K562 (cell line): ENCODE results near the gene MLYCD. TPM values are rescaled to one million over a fixed set of nuclear protein-coding genes. Genes with fewer than 3 reads are reported as not detected.
A peak's percentile ranks its signal among the peaks of the same experiment; 100 is the strongest.
"Not testable (repeated sequence)": the region's sequence is repeated elsewhere in the genome, so short reads cannot be mapped to it uniquely, and the experiment has no call there.

Experiments used
- ATAC-seq: fragments of 200-7000 bp; cut with Tn5 transposase; 3 replicates; pipeline ENCODE4 v1.9.1; 2020; ENCODE audit warnings: moderate library complexity
- BruUV-seq: library from RNA; stranded (reverse); fragments of 400-500 nt; replicated peaks from 2 replicates; lab custom pipeline; 2021; lab: Mats Ljungman, UMichigan
- CTCF ChIA-PET: fragments of 300-600 bp; formaldehyde crosslinking; extraction: SDS; loops from one replicate; lab custom pipeline; 2021; ENCODE audit warnings: low intra/inter-chr PET ratio; lab: Yijun Ruan, JAX
- POLR2A ChIA-PET: fragments of 300-600, 350-650 bp; sonication (Branson Sonifier 250); formaldehyde crosslinking; extraction: SDS; loops from one replicate; lab custom pipeline; 2021; ENCODE audit warnings: antibody characterized with exemption, inconsistent platforms; lab: Yijun Ruan, JAX
- DNase-seq, 4 experiments: peaks; one replicate each; pipeline versions ENCODE4 v3.0.0 to v3.0.0-alpha.2; 2011 to 2018; ENCODE audit warnings: low spot score in 3 of 4, mixed read lengths in 3 of 4; ENCODE audit errors: extremely low read depth in 1 of 4
- FAIRE-seq: peaks from 2 replicates; lab custom pipeline; 2011; peaks lifted over from hg19 to GRCh38; lab: Jason Lieb, UNC
- H2AFZ ChIP-seq: 2 replicates; pipeline ENCODE4 v1.6.0; 2011; ENCODE audit warnings: low read depth, low read length, control low read depth, inconsistent platforms
- H3K27ac ChIP-seq: fragments of 200-600 bp; 3 replicates; pipeline ENCODE4 v1.8.0; 2011; ENCODE audit warnings: low read depth, mild to moderate bottlenecking, control low read depth, inconsistent platforms, low read length, moderate library complexity, mixed read lengths; ENCODE audit errors: extremely low read depth
- H3K27me3 ChIP-seq, 2 experiments: fragments of 300-600 bp in 1 of 2; 2 replicates in 1 of 2; 3 replicates in 1 of 2; pipeline versions ENCODE4 v1.6.0 to v1.8.0; 2011; ENCODE audit warnings: inconsistent platforms in 2 of 2, low read length in 2 of 2, mild to moderate bottlenecking in 1 of 2, mixed read lengths in 1 of 2, moderate library complexity in 1 of 2; ENCODE audit not compliant: control insufficient read depth in 2 of 2, insufficient read depth in 2 of 2
- H3K36me3 ChIP-seq: fragments of 300-600 bp; 3 replicates; pipeline ENCODE4 v1.8.0; 2011; ENCODE audit warnings: mild to moderate bottlenecking, low read length, inconsistent platforms; ENCODE audit not compliant: control insufficient read depth, insufficient read depth
- H3K4me1 ChIP-seq, 2 experiments: fragments of 200-600 bp in 1 of 2; replicated peaks in 1 of 2; 2 replicates in 1 of 2; 3 replicates in 1 of 2; pipeline versions ENCODE4 v1.5.1 to v1.8.0; 2011; ENCODE audit warnings: inconsistent platforms in 2 of 2, low read length in 2 of 2, mild to moderate bottlenecking in 1 of 2, mixed read lengths in 1 of 2, moderate library complexity in 1 of 2; ENCODE audit not compliant: control insufficient read depth in 2 of 2, insufficient read depth in 2 of 2
- H3K4me2 ChIP-seq: 2 replicates; pipeline ENCODE4 v1.6.1; 2011; ENCODE audit warnings: low read length, control low read depth, inconsistent platforms, mixed read lengths; ENCODE audit not compliant: insufficient read depth
- H3K4me3 ChIP-seq: fragments of 200-600 bp; sonication (generic), shearing (Covaris generic); 2 replicates; pipeline ENCODE4 v1.5.1; 2016; ENCODE audit warnings: control low read depth, inconsistent platforms
- H3K79me2 ChIP-seq: fragments of 200-600 bp; 3 replicates; pipeline ENCODE4 v1.8.0; 2011; ENCODE audit warnings: low read length, inconsistent platforms; ENCODE audit not compliant: control insufficient read depth, insufficient read depth
- H3K9ac ChIP-seq, 2 experiments: 2 replicates each; pipeline versions ENCODE4 v1.6.0 to v1.6.1; 2011; ENCODE audit warnings: low read depth in 2 of 2, low read length in 2 of 2, control low read depth in 1 of 2, inconsistent platforms in 1 of 2, mild to moderate bottlenecking in 1 of 2, mixed read lengths in 1 of 2; ENCODE audit not compliant: insufficient read depth in 1 of 2
- H3K9me1 ChIP-seq: one replicate; pipeline ENCODE4 v1.6.0; 2011; ENCODE audit warnings: inconsistent platforms, mild to moderate bottlenecking, low read length, moderate library complexity; ENCODE audit not compliant: control insufficient read depth, insufficient read depth
- H3K9me3 ChIP-seq: replicated peaks from 2 replicates; pipeline ENCODE4 v1.5.1; 2011; ENCODE audit warnings: low read depth, low read length, inconsistent platforms; ENCODE audit not compliant: control insufficient read depth, insufficient read depth
- H4K20me1 ChIP-seq: replicated peaks from 2 replicates; pipeline ENCODE4 v1.6.1; 2011; ENCODE audit warnings: low read length, inconsistent platforms, mixed read lengths; ENCODE audit not compliant: control insufficient read depth, insufficient read depth
- PCBP1 ChIP-seq: fragments of 200-400 bp; formaldehyde crosslinking; IDR thresholded peaks from 2 replicates; pipeline ENCODE4 v1.6.1; 2018; ENCODE audit warnings: mild to moderate bottlenecking, low read depth, low read length; ENCODE audit not compliant: poor library complexity, severe bottlenecking
- PCBP2 ChIP-seq: fragments of 200-400 bp; formaldehyde crosslinking; IDR thresholded peaks from 2 replicates; pipeline ENCODE4 v1.6.1; 2018; ENCODE audit warnings: low read length, low read depth, mild to moderate bottlenecking, moderate library complexity; ENCODE audit not compliant: poor library complexity, severe bottlenecking
- ZNF766 ChIP-seq: fragments of 200-800 bp; sonication (Bioruptor generic); conservative IDR thresholded peaks from 2 replicates; pipeline ENCODE4 v1.6.1; 2016; ENCODE audit warnings: missing genetic modification characterization, missing compliant biosample characterization
- WGBS: fragments of 100-300 bp; shearing (Covaris generic); methylation state at CpG from one replicate; pipeline ENCODE4 v1.1.6; 2016; ENCODE audit warnings: low coverage, mixed read lengths; ENCODE audit not compliant: insufficient coverage; ENCODE audit errors: missing lambda C conversion rate; 5-methylcytosine and 5-hydroxymethylcytosine counted together
- in situ Hi-C: fragments of 300-500 bp; cut with MboI; formaldehyde crosslinking; loops from 4 replicates; pipeline ENCODE4 v1.15.0; 2018; ENCODE audit warnings: inconsistent platforms, mixed read lengths
- intact Hi-C: fragments of 100-400 bp; cut with micrococcal nuclease; formaldehyde crosslinking; loops from 2 replicates; pipeline ENCODE4 v1.14.2; 2022
- polyA plus RNA-seq, 8 experiments: library from polyadenylated mRNA; depleted of rRNA in 4 of 8; stranded (reverse) in 5 of 8; unstranded in 3 of 8; fragments of >200 nt; fragmentation: Nextera tagmentation in 2 of 8; fragmentation: Illumina TruSeq in 1 of 8; extraction: Ambion mirVana in 2 of 8; extraction: Trizol in 1 of 8; gene quantifications; 2 replicates each; pipeline versions ENCODE4 v1.2.1 to v1.2.3, GENCODE V29; 2011 to 2014; ENCODE audit warnings: inconsistent platforms in 1 of 8, missing spikeins in 1 of 8
- total RNA-seq, 7 experiments: library from RNA; depleted of rRNA in 6 of 7; stranded (reverse); fragments of >200 nt in 6 of 7; fragmentation: Illumina TruSeq in 2 of 7; extraction: Trizol in 2 of 7; gene quantifications; 2 replicates each; pipeline versions ENCODE4 v1.2.1 to v1.2.3, GENCODE V29; 2011 to 2021; ENCODE audit warnings: low replicate concordance in 1 of 7

Gene MLYCD
- total and polyA plus RNA-seq, 9 of the 15 experiments (the other 6 are each of a cell fraction or from before 2014, with no cell fraction given): 0.15 to 2.0 (median 1.0) TPM

GRCh38 chr16:83950862-83951399 lies 52.0 kb downstream of the MLYCD start:
- H3K9ac ChIP-seq, H3K9me1 ChIP-seq, H4K20me1 ChIP-seq, ATAC-seq, BruUV-seq, DNase-seq, H3K4me2 ChIP-seq, H3K4me3 ChIP-seq, CTCF ChIA-PET, H3K79me2 ChIP-seq, H3K9me3 ChIP-seq, POLR2A ChIA-PET, FAIRE-seq, H2AFZ ChIP-seq, H3K27ac ChIP-seq, H3K36me3 ChIP-seq: not testable (repeated sequence)
- 39% methylated on average over 6 of the region's 10 CpGs for WGBS
- peaks cover 17 to 18% of the 10 kb centered on the region in 2 experiments; a peak in 4 of 5 replicates for H3K27me3 ChIP-seq
- intact Hi-C loops: loop anchor here (5.0 kb wide), 1 partner anchor 124 kb away; no protein-coding TSS in a partner anchor
- H3K4me1 ChIP-seq: peaks cover 18 to 41% of the 10 kb centered on the region in 2 experiments
- in situ Hi-C loops: loop anchor here (10.0 kb wide), 1 partner anchor 234 kb away; the partner anchor contains the start of gene TAF1C

GRCh38 chr16:83951544-83951943 lies 52.6 kb downstream of the MLYCD start:
- FAIRE-seq: no peak
- WGBS: 16% methylated on average over 6 of the region's 8 CpGs
- TF ChIP-seq PCBP2 (peak; percentile 36), PCBP1 (peak; percentile 61), ZNF766 (CRISPR knock-in tag) (no peak)

More at GRCh38 chr16:83951544-83951943, 52.6 kb downstream of the MLYCD start:
- ATAC-seq: no peak
- in situ Hi-C loops (loop anchor here (10.0 kb wide), 1 partner anchor 233 kb away; the partner anchor contains the start of gene TAF1C), intact Hi-C loops (loop anchor here (5.0 kb wide), 1 partner anchor 124 kb away; no protein-coding TSS in a partner anchor)
- Histone ChIP-seq H3K4me1 (peaks cover 18 to 38% of the 10 kb centered on the region in 2 experiments), H2AFZ (no peak overlapping the region), H4K20me1 (peaks cover 6% of the 10 kb centered on the region), H3K27ac (no peak overlapping the region), H3K36me3 (no peaks in the 10 kb centered on the region), H3K4me2 (no peak overlapping the region), H3K4me3 (no peak overlapping the region), H3K9ac (no peak overlapping the region), H3K27me3 (peaks cover 11 to 12% of the 10 kb centered on the region in 2 experiments; a peak in 4 of 5 replicates), H3K9me1 (no peaks in the 10 kb centered on the region), H3K9me3 (no peaks in the 10 kb centered on the region), H3K79me2 (no peaks in the 10 kb centered on the region)
- POLR2A ChIA-PET: no interaction called here
- BruUV-seq: no TSS peak
- CTCF ChIA-PET: no interaction called here
- no peak for DNase-seq
